OCI-LY1 (cell line): ENCODE results near the gene ILDR1.

Source experiments
- CTCF ChIP-seq: fragments of 200-600 bp; sonication (generic), shearing (Covaris generic); IDR thresholded peaks from 2 replicates; pipeline ENCODE4 v1.5.1; 2017; ENCODE audit warnings: mild to moderate bottlenecking, antibody characterized with exemption, low read length, moderate library complexity, mixed read lengths
- EZH2 ChIP-seq: fragments of 200-600 bp; sonication (generic), shearing (Covaris generic); IDR thresholded peaks from 2 replicates; pipeline ENCODE4 v1.8.0; 2017; ENCODE audit warnings: borderline replicate concordance, mixed run types, mild to moderate bottlenecking, antibody characterized with exemption, low read length, moderate library complexity, mixed read lengths

DNA sequence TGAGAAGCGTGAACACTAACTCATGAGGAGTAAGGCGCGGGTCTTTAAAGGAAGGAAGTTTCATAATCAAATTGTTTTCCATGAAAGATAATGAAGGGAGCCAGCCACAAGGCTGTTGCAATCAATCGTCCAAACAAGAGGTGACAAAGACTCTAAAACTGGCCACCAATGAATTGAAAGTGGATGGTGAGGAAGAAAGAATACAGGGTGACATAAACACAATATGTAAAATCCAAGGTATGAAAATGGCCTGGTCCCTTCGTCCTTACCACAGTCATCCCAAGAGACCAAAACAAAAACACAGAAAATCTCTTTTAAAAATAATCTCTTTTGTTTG is 45.1 kb upstream of the ILDR1 start:
- TF ChIP-seq CTCF, result no peak
- TF ChIP-seq EZH2, result no peak
